ENCODE results near the gene IRF5.

IRF5 gene

DNA sequence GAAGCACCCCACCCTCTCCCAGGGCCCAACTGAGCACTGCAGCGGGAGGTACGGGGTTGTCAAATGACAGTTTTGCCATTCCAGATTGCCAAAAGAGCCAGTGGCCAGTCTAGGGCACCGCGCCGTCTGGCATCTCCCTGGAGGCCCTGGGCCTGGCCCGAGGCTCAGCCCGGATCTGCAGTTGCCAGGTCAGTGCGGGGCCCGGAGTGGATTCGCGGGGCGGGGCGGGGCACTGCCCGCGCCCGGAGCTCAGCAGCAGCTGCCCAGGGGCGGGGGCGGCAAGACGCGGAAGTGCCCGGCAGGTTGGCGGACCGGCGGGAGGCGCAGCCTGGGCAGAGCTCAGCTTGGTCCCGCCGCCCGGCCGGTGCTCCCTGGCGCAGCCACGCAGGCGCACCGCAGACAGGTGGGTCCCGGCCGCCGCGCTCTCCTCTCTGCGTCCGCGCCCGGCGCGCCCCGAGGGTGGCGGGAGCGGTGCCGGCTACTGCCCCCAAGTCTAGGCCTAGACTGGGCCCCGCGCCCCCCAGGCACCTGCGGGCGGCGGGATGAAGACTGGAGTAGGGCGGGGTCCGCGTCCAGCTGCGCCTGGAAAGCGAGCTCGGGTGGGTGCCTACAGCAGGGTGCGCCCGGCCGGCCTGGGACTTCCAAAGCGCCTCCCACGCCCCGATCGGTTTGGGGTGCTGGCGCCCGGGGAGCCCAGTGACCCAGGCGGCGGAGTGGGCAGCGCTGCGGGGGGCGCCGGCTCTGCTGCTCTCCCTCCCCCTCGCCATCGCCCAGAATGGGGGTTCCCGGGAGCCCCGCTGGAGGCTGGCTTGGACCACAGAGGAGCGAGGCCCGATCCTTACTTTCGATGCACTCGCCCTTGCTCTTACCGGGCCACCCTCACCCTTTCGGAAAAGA, at the start of gene IRF5:
IRF5 (plus strand) TSS at position 281 of the 897 bp plus-strand sequence. CDS start 4,155 bp downstream, outside the sequence.
- peak within 1 kb of the TSS; percentile 40 to 43 for H3K4me3 ChIP-seq (replicated peaks in 1 of 2; ENCODE audit: low read depth in 2 of 2, low read length in 2 of 2)
- no peak for TF ChIP-seq CTCF (IDR thresholded peaks at IDR 0.05; ENCODE audit: low read depth, low read length)
- DNase-seq (ENCODE audit: low read depth in 2 of 2), result no peak

GRCh38 chr7:128888039-128888755, 49.5 kb upstream of the IRF5 start:
- DNase-seq (ENCODE audit: low read depth in 2 of 2), result no peak
- TF ChIP-seq CTCF (IDR thresholded peaks at IDR 0.05; ENCODE audit: low read depth, low read length), result no peak
- H3K4me3 ChIP-seq (replicated peaks in 1 of 2; ENCODE audit: low read depth in 2 of 2, low read length in 2 of 2), result no peak overlapping the region

DNA sequence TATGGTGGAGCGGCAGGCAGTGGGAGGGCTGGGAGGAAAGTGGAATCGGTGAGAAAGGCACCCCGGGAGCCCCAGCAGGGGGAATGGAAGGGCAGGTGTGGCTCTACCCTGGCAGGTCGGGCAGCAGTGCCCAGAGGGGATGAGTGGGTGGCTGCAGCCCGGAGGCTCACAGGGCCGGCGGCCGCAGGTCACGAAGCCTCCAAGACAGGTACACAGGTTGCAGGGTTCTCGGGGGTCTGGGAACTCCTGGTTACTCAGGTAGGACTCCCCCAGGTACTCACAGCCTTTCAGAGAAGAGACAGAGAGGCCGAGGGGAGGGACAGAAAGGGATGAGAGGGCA, 49.0 kb upstream of the IRF5 start:
- TF ChIP-seq CTCF (IDR thresholded peaks at IDR 0.05; ENCODE audit: low read depth, low read length), result no peak
- no peak overlapping the region for H3K4me3 ChIP-seq (replicated peaks in 1 of 2; ENCODE audit: low read depth in 2 of 2, low read length in 2 of 2)
- DNase-seq (ENCODE audit: low read depth in 2 of 2), result no peak

DNA sequence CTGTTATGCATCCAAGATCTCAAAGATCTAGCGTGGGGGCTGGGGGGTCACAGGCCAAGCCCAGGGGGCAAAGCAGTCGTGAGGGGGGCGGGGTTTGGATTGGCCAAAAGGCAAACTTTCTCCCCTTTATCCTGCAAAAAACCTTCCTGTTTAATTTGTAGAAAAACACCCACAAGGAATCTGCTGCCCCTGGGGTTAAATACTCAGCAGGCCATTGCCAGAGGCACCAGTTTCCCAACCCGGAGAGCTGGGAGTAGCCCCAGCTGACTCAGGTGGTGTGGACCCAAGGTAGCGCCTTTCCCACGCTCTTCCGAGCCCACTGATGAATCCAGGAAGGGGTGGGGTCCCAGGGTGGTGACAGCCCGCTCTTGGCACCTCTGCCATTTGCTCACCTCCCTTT, 48.6 kb upstream of the IRF5 start:
- DNase-seq (ENCODE audit: low read depth in 2 of 2), result no peak
- TF ChIP-seq CTCF (IDR thresholded peaks at IDR 0.05; ENCODE audit: low read depth, low read length), result no peak

DNA sequence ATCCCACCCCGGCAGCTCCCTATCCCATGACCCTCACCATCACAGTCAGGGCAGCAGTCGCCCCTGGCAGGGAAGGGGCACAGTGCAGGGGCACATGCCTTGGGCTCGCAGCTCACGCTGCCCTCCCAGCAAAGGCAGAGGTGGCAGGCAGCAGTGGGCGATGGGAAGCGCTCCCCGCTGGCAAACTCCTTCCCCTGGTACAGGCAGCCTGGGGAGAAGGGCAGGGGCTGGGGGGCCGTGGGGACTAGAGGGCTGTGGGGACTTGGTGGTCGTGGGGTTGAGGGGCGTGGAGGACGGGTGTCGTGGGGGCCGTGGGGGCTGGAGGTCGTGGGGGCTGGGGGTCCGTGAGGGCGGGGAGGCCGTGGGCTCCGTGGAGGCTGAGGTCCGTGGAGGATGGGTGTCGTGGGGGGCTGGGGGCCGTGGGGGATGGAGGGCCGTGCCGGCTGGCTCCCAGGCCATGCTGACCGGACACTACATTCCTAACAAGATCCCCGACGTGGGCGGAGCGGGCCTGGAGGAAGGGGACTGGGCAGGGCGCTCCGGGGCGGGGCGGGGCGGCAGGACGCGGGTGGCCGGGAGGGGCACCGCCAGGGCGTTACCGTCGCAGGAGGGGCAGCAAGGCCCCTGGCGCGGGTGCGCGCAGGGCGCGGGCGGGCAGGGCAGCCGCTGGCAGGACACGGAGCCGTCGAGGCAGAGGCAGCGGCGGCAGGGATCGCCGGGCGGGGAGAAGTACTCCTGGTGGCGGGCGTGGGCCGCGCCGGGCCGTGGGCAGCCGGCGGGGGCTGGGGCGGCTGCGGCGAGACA, 47.2 kb upstream of the IRF5 start:
- H3K4me3 ChIP-seq (replicated peaks in 1 of 2; ENCODE audit: low read depth in 2 of 2, low read length in 2 of 2), result no peak overlapping the region
- no peak for TF ChIP-seq CTCF (IDR thresholded peaks at IDR 0.05; ENCODE audit: low read depth, low read length)
- DNase-seq (ENCODE audit: low read depth in 2 of 2), result no peak

More for the DNA sequence above, 48.6 kb upstream of the IRF5 start:
- no peak overlapping the region for H3K4me3 ChIP-seq (replicated peaks in 1 of 2; ENCODE audit: low read depth in 2 of 2, low read length in 2 of 2)

DNA sequence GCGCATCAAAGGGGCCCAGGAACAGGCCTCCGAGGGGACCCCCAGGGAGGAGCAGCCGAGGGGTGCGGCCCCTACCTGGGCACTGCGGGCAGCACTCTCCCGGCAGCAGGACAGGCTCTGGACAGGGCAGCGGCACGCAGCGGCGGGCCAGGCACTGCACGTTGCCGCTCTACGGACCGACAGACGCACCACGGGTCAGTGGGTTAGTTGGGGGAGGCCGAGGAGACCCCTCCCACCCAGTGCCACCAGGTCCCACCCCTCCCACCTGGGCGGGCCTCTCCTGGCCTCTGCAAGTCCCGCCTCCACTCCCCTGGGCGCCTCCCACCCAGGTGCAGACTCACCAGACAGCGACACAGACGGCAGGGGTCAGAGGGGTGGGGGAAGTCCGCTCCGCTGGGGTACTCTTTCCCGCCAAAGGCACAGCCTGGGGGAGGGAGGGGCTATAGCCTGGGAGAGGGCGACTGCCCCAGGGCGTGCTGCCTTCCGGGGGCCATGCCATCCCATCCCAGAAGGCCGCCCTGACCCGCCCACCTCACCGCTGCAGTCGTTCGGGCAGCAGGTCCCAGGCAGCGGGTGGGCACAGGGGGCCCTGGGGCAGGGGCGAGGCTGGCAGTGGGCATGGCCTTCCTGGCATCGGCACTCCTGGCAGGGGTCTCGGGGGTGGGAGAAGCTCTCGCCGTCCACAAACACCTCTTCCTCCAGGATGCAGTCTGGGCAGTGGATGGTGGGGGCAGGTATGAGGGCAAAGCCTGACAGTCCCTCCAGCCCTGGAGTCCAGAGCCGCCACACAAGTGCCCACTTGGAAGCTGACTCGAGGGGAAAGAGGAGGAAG, 46.4 kb upstream of the IRF5 start:
- DNase-seq (ENCODE audit: low read depth in 2 of 2), result no peak
- H3K4me3 ChIP-seq (replicated peaks in 1 of 2; ENCODE audit: low read depth in 2 of 2, low read length in 2 of 2), result no peak overlapping the region
- TF ChIP-seq CTCF (IDR thresholded peaks at IDR 0.05; ENCODE audit: low read depth, low read length), result no peak

All from cardiac fibroblast (primary cell).